GM10248 (cell line): ENCODE results near the gene CDK2.
"Not testable (repeated sequence)": the region's sequence is repeated elsewhere in the genome, so short reads cannot be mapped to it uniquely, and the experiment has no call there.

Source experiments
- CTCF ChIA-PET: fragments of 300-600 bp; sonication (Branson Sonifier 250); formaldehyde crosslinking; extraction: SDS; loops from one replicate; lab custom pipeline; 2021; ENCODE audit warnings: antibody characterized with exemption; lab: Yijun Ruan, JAX
- POLR2A ChIA-PET: fragments of 350-650 bp; sonication (Branson Sonifier 250); formaldehyde crosslinking; extraction: SDS; loops from one replicate; lab custom pipeline; 2020; ENCODE audit warnings: antibody characterized with exemption; lab: Yijun Ruan, JAX
- DNase-seq: peaks from one replicate; pipeline ENCODE4 v3.0.0; 2012; ENCODE audit errors: extremely low spot score
- TF ChIP-seq, protein P1 (sequence below): IDR thresholded peaks from 2 replicates; pipeline ENCODE4 v1.5.1; 2012; ENCODE audit warnings: mild to moderate bottlenecking, low read depth; ENCODE audit errors: extremely low read depth, missing control alignments, control extremely low read depth

CDK2 gene

DNA sequence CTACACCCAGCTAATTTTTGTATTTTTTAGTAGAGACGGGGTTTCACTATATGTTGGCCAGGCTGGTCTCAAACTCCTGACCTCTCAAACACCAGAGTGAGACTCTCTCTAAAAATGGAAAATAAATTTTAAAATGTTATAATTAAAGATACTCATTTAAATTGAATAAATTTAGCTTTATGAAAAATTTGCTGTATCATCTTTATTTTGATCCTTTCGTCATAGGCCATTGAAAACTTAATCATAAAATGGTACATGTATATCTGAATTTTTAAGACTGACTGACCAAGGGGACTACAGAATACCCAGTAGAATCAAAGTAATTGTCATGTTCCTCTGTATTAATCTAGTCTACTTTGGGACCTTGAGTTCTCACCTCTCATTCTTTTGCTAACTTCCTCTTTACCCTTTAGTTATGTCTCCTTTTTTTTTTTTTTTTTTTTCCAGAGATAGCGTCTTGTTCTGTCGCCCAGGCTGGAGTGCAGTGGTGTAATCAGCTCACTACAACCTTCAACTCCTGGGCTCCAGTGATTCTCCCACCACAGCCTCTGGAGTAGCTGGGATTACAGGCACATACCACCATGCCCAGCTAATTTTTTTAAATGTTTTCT, 16.7 kb downstream of the CDK2 start:
- TF ChIP-seq, protein P1, sequence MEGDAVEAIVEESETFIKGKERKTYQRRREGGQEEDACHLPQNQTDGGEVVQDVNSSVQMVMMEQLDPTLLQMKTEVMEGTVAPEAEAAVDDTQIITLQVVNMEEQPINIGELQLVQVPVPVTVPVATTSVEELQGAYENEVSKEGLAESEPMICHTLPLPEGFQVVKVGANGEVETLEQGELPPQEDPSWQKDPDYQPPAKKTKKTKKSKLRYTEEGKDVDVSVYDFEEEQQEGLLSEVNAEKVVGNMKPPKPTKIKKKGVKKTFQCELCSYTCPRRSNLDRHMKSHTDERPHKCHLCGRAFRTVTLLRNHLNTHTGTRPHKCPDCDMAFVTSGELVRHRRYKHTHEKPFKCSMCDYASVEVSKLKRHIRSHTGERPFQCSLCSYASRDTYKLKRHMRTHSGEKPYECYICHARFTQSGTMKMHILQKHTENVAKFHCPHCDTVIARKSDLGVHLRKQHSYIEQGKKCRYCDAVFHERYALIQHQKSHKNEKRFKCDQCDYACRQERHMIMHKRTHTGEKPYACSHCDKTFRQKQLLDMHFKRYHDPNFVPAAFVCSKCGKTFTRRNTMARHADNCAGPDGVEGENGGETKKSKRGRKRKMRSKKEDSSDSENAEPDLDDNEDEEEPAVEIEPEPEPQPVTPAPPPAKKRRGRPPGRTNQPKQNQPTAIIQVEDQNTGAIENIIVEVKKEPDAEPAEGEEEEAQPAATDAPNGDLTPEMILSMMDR: no peak
- ChIA-PET POLR2A (interaction anchor here (2.2 kb wide), 1 partner anchor 9 kb away, joined by 19 read pairs; the partner anchor contains the start of gene RAB5B), CTCF (interaction anchor here (1.1 to 9.1 kb wide), 10 partner anchors 8 to 246 kb away, joined by 3 to 140 read pairs (median 6); partner anchors contain the start of genes ERBB3, RAB5B and SUOX)
- no peak for DNase-seq

DNA sequence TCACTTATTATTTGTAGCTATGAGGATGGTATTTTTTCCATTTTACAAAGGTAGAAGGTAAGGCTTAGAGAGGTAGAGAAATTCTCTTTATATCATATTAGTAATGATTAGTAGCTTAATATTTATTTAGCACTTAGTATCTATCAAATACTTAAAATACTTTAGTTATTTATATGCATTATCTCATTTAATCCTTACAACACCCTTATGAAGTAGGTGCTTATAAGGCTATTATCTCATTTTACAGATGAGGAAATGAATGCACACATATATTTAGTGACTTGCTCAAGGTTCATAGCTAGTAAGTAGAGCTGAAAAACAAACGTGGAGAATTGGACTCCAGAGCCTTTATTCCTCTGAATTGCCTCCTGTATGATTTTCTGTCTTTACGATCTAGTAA, 18.2 kb downstream of the CDK2 start:
- DNase-seq: no peak
- POLR2A ChIA-PET: interaction anchor here (1.1 kb wide), 1 partner anchor 11 kb away, joined by 3 read pairs; no protein-coding TSS in a partner anchor
- CTCF ChIA-PET: interaction anchor here (1.0 to 9.1 kb wide), 8 partner anchors 10 to 247 kb away, joined by 3 to 140 read pairs (median 4); partner anchors contain the start of genes ORMDL2, SARNP and SUOX
- TF ChIP-seq, protein P1: no peak

DNA sequence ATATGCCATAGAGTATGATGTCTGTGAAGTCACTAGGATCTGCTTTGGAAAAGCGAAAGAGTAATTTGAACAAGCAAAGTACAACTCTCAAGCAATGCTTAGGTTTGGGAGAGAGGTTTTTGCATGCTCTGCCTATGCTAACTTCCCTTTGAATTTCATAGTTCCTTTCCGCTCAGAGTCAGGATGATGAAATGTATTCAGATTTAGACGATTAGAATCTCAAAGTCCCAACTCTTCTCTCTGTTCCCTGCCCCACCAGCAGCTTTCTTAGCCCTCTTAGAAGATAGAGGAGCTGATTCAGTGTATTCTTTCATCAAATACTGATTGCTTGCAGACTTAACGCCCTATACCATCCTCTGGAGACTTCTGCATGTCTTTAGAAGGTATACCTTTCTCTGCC, 18.7 kb downstream of the CDK2 start:
- DNase-seq: no peak
- ChIA-PET POLR2A (interaction anchor here (1.6 kb wide), 1 partner anchor 12 kb away, joined by 5 read pairs; the partner anchor contains the start of gene SUOX), CTCF (interaction anchor here (1.0 to 9.1 kb wide), 8 partner anchors 9 to 168 kb away, joined by 3 to 140 read pairs (median 4); partner anchors contain the start of genes ORMDL2, SARNP and SUOX)
- TF ChIP-seq, protein P1: no peak

DNA sequence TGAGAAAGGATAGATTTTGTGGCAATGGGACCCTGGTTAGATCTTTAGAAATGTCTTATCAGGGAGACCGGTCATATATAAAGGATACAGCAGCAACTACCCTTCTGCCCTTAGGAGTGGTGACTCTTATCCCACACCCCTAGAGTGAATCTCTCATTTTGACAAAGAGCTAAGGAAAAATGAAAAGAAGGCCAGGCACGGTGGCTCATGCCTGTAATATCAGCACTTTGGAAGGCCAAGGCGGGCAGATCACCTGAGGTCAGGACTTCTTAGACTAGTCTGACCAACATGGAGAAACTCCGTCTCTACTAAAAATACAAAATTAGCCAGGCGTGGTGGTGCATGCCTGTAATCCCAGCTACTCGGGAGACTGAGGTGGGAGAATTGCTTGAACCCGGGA, 19.3 kb downstream of the CDK2 start:
- CTCF ChIA-PET: interaction anchor here (1.0 to 9.1 kb wide), 5 partner anchors 9 to 168 kb away, joined by 3 to 140 read pairs (median 4); partner anchors contain the start of genes ORMDL2, SARNP and SUOX
- not testable (repeated sequence) for DNase-seq
- POLR2A ChIA-PET: interaction anchor here (1.0 to 1.6 kb wide), 2 partner anchors 11 to 12 kb away, joined by 5 to 6 read pairs; partner anchors contain the start of genes RAB5B and SUOX

DNA sequence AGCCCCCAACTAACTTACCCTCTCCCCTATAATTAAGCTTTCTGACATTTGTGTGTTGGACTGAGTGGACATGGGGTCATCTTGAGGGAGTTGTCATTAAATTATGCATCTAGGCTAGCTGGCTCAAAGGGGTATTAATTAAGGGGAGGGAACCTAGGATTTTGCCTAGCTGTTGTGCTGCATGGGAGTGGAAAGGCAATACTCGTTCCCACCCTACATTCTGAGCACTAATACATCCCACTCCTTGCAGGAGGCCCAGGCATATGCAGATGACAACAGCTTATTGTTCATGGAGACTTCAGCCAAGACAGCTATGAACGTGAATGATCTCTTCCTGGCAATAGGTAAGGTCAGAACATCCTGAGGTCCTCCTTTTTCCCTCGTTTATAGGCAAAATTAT, 24.5 kb downstream of the CDK2 start:
- CTCF ChIA-PET: interaction anchor here (1.0 to 1.8 kb wide), 7 partner anchors 9 to 253 kb away, joined by 4 to 10 read pairs (median 5); partner anchors contain the start of genes IKZF4 and RAB5B
- no peak for DNase-seq
- TF ChIP-seq, protein P1: no peak
- POLR2A ChIA-PET: interaction anchor here (1.7 kb wide), 1 partner anchor 17 kb away, joined by 4 read pairs; the partner anchor contains the start of gene RAB5B

DNA sequence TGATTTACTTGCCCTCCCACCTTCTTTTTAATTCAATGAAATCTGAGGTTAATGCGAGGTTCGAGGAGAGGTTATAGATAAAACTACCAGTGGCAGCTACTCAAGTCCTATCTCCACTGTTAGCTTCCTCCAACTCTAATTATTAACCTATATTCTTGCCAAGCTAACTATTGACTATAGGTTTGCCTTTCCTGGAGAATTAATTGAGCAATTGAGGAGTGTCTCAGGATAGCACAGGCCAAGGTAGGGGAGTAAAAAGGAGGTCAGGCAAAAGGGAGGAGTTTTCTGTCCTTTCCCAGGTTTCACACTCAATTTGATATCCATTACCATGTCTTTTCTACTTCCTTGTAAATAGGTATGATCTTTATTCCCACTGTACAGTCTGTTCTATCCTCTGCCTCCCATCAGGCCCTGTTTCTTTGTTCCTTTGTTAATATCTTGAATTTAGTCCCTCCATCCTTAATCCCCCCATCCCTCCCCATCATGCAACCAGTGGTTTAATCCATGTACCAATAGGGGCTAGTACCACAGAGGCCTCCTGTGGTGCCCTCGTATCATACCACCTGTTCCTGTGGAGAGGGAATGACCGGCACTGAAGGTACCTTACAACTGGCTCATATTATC, 26.7 kb downstream of the CDK2 start:
- POLR2A ChIA-PET: interaction anchor here (0.8 kb wide), 1 partner anchor 92 kb away, joined by 6 read pairs; no protein-coding TSS in a partner anchor
- TF ChIP-seq, protein P1: no peak
- no peak for DNase-seq
- CTCF ChIA-PET: interaction anchor here (1.4 to 4.3 kb wide), 3 partner anchors 10 to 36 kb away, joined by 7 to 140 read pairs (median 9); partner anchors contain the start of gene RAB5B
